GM19395 (cell line): ENCODE measurements around the gene SH3TC1.
A peak's percentile ranks its signal among the peaks of the same experiment; 100 is the strongest.

Source experiments
- ATAC-seq: cut with Tn5 transposase; IDR thresholded peaks from one replicate; pipeline ENCODE4 v1.9.1; 2021; ENCODE audit warnings: mild to moderate bottlenecking, moderate library complexity; ENCODE audit not compliant: unreplicated experiment

Gene SH3TC1

DNA sequence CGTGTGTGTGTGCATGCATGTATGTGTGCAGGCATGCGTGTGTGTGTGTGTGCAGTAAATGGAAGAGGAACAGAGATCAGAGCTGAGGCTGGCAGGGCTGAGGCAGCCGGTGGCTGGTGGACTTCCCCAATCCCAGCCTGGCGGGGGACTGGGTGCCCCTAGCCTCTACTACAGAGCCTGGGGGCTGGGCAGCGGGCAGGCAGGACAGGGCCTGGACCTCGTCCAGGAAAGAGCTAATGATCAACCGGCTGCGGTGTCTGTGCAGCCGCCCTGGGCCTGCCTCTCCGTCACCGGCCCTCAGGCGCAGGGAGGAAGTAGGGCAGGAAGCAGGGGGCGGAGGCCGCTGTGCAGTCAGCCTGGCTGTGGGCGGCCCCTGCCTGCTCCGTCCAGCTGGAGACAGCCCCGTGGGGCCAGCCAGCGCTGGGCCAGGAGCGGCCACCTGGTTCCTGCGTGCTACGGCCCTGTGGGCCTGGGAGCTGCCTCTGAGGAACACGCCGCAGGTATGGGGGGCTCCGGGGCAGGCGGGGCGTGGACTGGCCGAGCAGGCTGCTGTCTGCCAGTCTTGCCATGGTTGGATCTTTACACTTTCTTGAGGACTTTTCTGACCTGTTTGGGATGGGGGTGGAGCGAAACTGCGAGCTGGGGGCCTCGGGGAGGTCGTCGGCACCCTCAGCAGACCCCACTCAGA, at the start of gene SH3TC1:
TSS of gene SH3TC1 (plus strand) at position 385 of the 688 bp plus-strand sequence. CDS start 5,905 bp downstream, outside the sequence.
- peak; percentile 78 for ATAC-seq

DNA sequence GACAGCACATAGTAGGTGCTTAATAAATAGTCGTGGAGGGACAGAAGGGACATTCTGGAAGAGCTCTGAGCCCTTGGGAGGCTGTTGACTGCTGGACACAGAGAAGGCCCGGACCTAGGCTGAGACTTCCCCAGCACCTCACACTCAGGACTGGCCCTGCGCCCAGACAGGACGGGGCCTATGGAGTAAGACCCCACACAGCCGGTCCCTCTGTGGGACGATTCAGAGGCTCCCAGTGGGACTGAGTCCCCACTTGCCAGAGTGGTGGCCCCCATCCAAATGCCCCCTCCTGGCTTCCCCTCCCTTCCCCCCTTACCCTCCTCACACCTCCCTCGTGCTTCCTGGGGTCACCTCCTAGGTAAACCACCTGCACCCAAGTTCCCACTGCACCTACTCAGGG, 49.4 kb upstream of the SH3TC1 start:
- ATAC-seq: no peak

GRCh38 chr4:8150152-8151090, 48.7 kb upstream of the SH3TC1 start:
- ATAC-seq: no peak

DNA sequence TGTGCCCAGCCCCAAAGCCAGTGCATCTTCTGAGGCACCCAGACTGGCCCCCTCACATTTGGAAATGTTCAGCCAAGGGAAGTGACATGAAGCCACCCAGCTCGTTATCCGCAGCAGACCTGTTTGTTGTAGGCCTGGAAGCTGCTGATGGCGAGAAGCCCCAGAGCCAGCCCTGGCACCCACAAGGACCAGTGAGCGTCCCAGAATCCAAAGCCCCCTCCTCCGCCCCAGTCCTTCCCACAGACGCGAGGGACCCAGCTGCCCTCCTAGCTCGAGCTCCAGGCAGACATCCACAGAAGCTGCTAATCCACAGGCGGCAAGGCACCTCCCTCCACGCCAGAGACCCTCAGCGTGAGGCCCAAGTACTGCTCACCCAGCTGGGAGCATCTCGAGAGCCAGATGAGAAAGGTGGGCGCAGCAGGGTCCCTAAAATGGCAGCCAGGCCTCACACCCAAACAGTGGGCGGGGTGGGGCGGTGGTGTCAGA, 47.9 kb upstream of the SH3TC1 start:
- no peak for ATAC-seq

GRCh38 chr4:8152090-8152864, 46.8 kb upstream of the SH3TC1 start:
- ATAC-seq: no peak

DNA sequence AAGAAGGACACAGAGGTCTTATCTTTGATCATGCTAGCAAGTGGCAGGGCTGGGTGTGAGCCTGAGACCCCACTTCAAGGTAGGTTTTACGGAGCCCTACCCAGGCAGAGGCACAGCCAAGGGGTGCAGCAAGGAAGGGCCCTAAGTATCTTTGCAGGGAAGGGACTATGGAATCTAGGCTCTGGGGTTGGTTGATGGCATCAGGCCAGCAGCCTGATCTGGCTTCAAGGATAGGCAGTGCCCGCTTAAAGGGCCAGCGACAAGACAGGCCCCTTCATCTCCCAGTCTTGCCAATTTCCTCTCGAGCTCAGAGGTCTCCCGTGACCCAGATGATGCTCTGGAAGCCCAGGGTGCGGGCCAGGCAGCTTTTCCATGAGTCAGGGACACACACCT, 46.2 kb upstream of the SH3TC1 start:
- no peak for ATAC-seq

DNA sequence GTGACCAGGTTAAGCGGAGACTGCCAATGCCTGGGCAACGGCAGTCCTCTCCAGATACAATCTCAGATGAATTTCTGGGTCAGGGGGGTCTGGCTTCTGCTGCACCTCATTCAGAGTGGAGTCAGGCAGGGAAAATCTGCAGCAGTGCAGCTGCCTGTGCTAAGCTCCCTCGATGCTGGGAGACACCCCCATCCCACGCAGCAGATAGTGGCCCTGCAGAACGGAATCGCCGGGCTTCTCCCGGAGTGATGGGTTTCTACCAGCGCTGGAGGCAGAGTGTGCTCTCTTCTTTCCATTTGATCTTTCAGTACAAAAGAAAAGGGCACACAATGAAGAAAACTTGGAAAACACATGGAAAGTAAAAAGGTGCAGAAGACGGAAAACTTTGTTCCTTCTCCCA, 45.6 kb upstream of the SH3TC1 start:
- ATAC-seq: no peak

GRCh38 chr4:8155048-8155447, 44.0 kb upstream of the SH3TC1 start:
- ATAC-seq: no peak

GRCh38 chr4:8155660-8156421, 43.2 kb upstream of the SH3TC1 start:
- ATAC-seq: no peak

DNA sequence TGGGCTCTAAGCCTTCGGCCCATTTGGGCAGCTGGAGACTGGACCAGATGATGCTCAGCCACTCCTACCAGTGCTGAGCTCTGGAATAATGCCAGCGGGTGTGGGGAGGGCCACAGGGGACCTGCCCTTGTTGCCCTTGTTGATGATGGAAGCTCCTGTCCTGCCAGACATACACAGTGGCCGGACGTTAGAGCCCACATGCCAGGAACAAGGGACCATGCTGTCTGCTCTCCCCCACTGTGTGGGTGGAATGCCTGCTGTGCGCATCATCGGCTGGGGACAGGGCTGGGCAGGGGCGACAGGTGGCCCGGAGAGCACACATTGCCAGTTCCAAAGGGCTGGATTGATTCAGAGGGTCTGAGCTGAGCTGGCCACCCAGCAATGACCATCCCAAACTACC, 42.5 kb upstream of the SH3TC1 start:
- ATAC-seq: no peak

- no peak for ATAC-seq
Measured at GRCh38 chr4:8157496-8157895, 41.6 kb upstream of the SH3TC1 start.

GRCh38 chr4:8157944-8158709, 41.0 kb upstream of the SH3TC1 start:
- no peak for ATAC-seq

GRCh38 chr4:8158710-8159536, 40.2 kb upstream of the SH3TC1 start, which contains the start of gene ABLIM2:
ABLIM2 (minus strand) TSS chr4:8158813; CDS start chr4:8158689, 124 bp downstream.
- peak; percentile 94 for ATAC-seq

DNA sequence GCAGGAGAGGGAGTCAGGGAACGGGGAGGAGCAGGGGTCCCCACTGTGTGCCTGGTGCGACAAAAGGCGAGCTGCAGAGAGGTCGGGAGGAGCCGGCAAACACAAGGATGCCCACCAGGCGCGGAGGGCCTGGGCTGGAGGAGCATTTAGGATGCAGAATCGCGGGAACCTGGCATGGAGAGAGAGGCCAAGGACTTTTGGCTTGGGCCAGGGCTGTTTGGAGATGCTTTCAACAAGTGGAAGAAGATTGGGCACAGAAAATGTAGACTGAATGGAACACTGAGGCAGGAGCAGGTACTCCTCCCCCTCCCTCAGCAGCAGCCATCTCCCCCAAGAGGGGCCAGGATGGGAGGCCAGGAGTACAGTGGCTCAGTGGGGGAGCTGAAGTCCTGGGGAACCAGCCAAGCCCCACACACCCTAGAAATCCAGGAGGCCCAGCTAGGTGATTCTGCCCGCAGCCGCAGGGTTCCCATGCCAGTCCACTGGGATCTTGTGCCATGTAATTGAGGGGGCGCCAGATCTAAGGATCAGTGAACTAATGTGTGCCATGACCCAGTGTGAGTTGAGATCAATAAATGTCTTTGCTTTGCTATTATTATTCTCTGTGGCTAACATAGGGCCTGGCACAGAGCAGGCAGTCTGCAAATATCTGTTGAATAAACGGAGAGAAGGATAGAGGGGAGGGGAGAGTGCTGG, 39.4 kb upstream of the SH3TC1 start:
- no peak for ATAC-seq

DNA sequence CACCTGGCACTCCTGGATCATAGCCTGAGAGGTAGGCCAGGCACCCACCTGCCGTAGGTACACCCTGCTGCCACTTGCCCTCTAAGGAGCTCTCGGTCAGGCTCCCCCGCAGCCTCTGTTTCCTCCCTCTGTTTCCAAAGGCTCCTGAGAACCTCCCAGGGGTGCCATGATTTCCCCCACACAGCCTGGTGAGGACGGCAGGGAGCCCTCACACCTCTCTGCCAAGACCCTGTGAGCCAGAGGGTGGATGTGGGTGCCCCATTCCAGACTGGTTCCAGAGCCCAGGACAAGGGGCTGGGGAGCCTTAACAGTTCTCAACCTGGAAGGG, 38.9 kb upstream of the SH3TC1 start:
- no peak for ATAC-seq

DNA sequence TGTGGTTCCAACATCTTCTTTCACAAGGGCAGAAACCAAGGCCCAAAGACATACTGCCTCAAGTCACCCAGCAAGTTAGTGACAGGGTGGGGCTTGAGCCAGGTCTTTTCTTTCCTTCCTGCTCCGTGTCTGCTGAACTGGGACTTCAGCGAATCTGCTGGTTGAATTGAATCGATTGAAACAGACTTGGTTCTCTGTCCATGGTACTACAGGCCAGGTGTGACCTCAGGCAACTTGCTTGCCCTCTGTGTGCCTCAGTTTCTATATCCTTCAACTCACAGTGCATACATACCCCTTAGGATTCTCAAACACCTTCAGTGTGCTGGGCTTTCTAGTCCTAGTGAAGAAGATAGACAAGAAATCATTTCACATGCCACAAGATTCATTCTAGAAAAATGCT, 38.5 kb upstream of the SH3TC1 start:
- no peak for ATAC-seq

DNA sequence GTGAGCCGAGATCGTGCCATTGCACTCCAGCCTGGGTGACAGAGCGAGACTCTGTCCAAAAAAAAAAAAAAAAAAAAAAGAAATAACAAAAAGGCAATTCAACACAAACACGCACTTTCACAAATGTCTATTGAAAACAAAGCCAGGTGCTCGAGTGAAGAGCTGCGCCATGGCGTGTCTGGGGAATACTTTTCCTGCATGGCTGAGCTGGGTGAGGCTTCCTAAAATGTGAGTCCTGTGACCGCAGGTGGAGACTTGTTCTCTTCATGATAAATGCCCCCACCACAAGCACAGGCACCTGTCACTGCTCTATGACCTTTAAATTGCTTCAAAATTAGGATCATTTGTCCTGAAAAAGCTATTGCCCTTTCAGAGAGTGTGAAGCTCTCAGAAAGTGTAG, 36.5 kb upstream of the SH3TC1 start:
- no peak for ATAC-seq

GRCh38 chr4:8163026-8163425, 36.1 kb upstream of the SH3TC1 start:
- no peak for ATAC-seq
